Neural crest cell (in vitro differentiated cells): ENCODE data around the gene BAHD1. TPM values are rescaled to one million over a fixed set of nuclear protein-coding genes. Genes with fewer than 3 reads are reported as not detected.

Experiments
- DNase-seq: peaks from one replicate; pipeline ENCODE4 v3.0.0; 2021; ENCODE audit warnings: low read depth, mixed read lengths, low spot score
- H3K27ac Mint-ChIP-seq: one replicate; pipeline ENCODE4 v1.8.0; 2021; ENCODE audit warnings: mild to moderate bottlenecking, mixed read lengths; ENCODE audit not compliant: unreplicated experiment
- H3K27me3 Mint-ChIP-seq: 2 replicates; pipeline ENCODE4 v1.8.0; 2021; ENCODE audit warnings: low read depth, mild to moderate bottlenecking, mixed read lengths
- H3K36me3 Mint-ChIP-seq: 2 replicates; pipeline ENCODE4 v1.8.0; 2021; ENCODE audit warnings: low read depth, mild to moderate bottlenecking, mixed read lengths
- H3K4me1 Mint-ChIP-seq: 2 replicates; pipeline ENCODE4 v1.8.0; 2021; ENCODE audit warnings: mixed read lengths
- H3K4me3 Mint-ChIP-seq: one replicate; pipeline ENCODE4 v1.8.0; 2021; ENCODE audit warnings: mild to moderate bottlenecking, mixed read lengths
- H3K9me3 Mint-ChIP-seq: 2 replicates; pipeline ENCODE4 v1.8.0; 2021; ENCODE audit warnings: mixed read lengths
- total RNA-seq: library from RNA; stranded (reverse); gene quantifications from 2 replicates; pipeline ENCODE4 v1.2.1, GENCODE V29; 2021
- TF ChIP-seq, protein P1 (sequence below): fragments of 200-600 bp; sonication (generic); conservative IDR thresholded peaks from 2 replicates; pipeline ENCODE4 v1.5.0; 2021; ENCODE audit warnings: antibody characterized with exemption, mild to moderate bottlenecking

The BAHD1 gene
- total RNA-seq, 1 donor from 2014 or later: 25.6 TPM

GRCh38 chr15:40435710-40436089, 5.1 kb upstream of the BAHD1 start:
- peaks cover 34% of the 10 kb centered on the region for H3K4me1 Mint-ChIP-seq
- peak overlapping the region; percentile 31 for H3K4me3 Mint-ChIP-seq
- DNase-seq: no peak
- H3K27ac Mint-ChIP-seq: no peak overlapping the region
- H3K9me3 Mint-ChIP-seq: no peaks in the 10 kb centered on the region
- no peaks in the 10 kb centered on the region for H3K36me3 Mint-ChIP-seq
- peaks cover 84% of the 10 kb centered on the region for H3K27me3 Mint-ChIP-seq
- TF ChIP-seq, protein P1, sequence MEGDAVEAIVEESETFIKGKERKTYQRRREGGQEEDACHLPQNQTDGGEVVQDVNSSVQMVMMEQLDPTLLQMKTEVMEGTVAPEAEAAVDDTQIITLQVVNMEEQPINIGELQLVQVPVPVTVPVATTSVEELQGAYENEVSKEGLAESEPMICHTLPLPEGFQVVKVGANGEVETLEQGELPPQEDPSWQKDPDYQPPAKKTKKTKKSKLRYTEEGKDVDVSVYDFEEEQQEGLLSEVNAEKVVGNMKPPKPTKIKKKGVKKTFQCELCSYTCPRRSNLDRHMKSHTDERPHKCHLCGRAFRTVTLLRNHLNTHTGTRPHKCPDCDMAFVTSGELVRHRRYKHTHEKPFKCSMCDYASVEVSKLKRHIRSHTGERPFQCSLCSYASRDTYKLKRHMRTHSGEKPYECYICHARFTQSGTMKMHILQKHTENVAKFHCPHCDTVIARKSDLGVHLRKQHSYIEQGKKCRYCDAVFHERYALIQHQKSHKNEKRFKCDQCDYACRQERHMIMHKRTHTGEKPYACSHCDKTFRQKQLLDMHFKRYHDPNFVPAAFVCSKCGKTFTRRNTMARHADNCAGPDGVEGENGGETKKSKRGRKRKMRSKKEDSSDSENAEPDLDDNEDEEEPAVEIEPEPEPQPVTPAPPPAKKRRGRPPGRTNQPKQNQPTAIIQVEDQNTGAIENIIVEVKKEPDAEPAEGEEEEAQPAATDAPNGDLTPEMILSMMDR: no peak

DNA sequence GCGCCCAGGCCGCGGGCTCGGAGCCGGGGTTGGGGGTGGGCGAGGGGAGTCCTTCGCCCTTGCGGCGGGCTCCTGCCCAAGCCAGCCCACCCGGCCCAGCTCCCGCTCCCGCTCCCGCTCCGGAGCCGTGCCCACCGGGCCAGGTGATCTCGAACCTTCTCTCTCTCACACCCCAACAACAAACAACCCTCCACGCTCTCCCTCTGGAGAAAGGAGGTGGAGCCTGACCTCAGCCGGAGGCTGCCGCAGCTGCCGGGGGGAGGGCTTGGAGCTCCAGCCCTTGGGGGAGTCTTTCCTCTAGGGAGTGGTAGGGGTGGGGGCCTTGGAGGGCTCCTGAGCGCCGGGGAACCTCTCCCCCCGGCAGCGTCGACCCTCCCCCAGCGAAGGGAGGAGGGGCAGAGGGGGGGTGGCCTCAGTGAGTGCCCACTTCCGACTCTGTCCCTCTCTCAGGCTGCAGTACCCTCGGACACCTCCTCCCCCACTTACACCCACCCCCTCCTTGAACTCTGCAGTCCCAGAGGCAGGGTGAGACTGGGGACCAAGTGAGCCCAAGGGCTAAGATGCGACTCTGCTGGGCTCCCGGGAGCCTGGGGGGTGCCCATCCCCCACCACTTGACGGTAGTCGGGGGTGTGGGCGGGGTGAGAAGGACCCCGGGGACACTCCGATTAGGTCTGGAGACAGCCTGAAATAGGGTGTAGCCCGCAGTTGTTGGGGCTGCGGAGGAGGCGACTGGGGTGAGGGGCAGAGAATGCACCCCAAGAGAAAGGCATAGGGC, 4.4 kb upstream of the BAHD1 start:
- peaks cover 34% of the 10 kb centered on the region for H3K4me1 Mint-ChIP-seq
- no peaks in the 10 kb centered on the region for H3K9me3 Mint-ChIP-seq
- peaks cover 81% of the 10 kb centered on the region for H3K27me3 Mint-ChIP-seq
- TF ChIP-seq, protein P1: no peak
- H3K4me3 Mint-ChIP-seq: peak overlapping the region; percentile 93
- no peak for DNase-seq
- no peak overlapping the region for H3K27ac Mint-ChIP-seq
- H3K36me3 Mint-ChIP-seq: no peaks in the 10 kb centered on the region

- Mint-ChIP-seq H3K4me1 (peaks cover 34% of the 10 kb centered on the region), H3K9me3 (no peaks in the 10 kb centered on the region), H3K27ac (no peak overlapping the region), H3K36me3 (no peaks in the 10 kb centered on the region), H3K27me3 (peaks cover 81% of the 10 kb centered on the region), H3K4me3 (peak overlapping the region; percentile 93)
- no peak for DNase-seq
- TF ChIP-seq, protein P1: no peak
Observed at GRCh38 chr15:40436892-40437751, 3.6 kb upstream of the BAHD1 start.

DNA sequence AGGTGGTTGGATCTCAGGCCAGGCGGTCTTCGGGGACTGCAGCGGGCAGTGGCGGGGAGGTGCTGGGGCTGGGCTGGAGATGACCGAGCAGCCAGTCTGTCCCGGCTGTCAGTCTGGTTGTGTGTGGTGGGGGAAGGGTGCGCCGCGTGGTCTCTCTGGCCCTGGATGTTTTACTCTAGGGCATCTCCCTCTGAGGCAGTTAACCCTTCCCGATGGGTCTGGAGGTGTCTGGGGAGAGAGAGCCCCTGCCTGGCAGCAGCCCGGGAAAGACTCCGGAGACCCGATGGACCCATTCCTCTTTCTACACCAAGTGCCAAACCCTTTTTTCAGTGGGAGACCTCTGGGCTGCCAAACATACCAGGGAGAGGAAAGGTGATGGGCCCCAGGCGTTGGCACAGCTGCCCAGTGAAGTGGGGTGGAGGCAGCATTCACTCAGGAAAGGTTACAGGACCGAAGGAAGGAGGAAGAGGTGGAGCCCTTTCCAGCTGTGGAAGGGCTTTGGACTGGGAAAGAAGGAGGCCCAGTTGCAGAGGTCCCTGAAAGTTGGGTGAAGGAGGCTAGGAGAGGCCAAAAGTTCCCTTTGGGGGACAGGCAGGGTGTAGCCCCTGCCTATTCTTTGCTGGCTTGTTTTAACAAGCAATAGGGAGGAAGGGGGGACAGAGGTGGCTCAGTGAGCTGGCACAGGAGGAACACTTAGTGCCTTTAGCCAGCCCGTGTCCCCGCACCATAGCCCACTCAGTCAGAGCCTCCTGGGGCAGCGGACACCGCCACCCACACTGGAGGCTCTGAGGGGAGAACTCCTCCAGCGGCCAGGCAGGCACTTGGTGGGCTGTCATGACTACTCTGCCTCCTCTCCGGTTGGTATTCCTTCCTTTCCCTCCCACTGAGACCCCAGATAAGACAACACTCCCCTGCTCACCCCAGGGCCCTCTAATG, 2.7 kb upstream of the BAHD1 start:
- peak overlapping the region; percentile 93 for H3K4me3 Mint-ChIP-seq
- peaks cover 80% of the 10 kb centered on the region for H3K27me3 Mint-ChIP-seq
- no peaks in the 10 kb centered on the region for H3K9me3 Mint-ChIP-seq
- peaks cover 43% of the 10 kb centered on the region for H3K4me1 Mint-ChIP-seq
- no peak overlapping the region for H3K27ac Mint-ChIP-seq
- H3K36me3 Mint-ChIP-seq: no peaks in the 10 kb centered on the region
- TF ChIP-seq, protein P1: no peak
- no peak for DNase-seq

DNA sequence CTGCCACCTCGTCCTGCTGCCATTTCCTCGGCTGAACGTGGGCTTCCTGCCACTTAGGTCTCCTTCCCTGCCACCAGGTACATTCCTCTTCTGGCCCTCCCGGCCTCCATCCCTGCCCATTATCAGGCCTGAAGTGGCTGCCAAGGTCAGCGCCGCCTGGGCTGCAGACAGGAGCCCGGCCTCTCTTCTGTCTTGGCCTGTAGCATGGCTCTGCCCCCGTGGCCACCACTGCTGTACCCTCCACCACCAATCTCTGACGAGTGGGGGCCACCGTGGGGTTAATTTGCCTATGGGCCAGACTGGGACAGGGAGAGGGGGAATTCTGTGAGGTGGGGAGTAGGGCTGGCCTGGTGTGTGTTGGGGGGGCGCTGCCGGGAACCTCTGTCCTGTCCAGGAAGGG, 2.0 kb upstream of the BAHD1 start:
- TF ChIP-seq, protein P1: no peak
- no peak for DNase-seq
- Mint-ChIP-seq H3K27ac (no peak overlapping the region), H3K4me1 (peaks cover 49% of the 10 kb centered on the region), H3K36me3 (no peaks in the 10 kb centered on the region), H3K9me3 (no peaks in the 10 kb centered on the region), H3K27me3 (peaks cover 80% of the 10 kb centered on the region), H3K4me3 (peak overlapping the region; percentile 93)
